Adipocyte (in vitro differentiated cells): ENCODE data around the gene SULT1C2.

ENCODE experiments used
- DNase-seq: peaks from one replicate; pipeline ENCODE4 v3.0.0-alpha.2; 2015; ENCODE audit warnings: low read depth
- H3K27me3 ChIP-seq: replicated peaks from 2 replicates; pipeline ENCODE4 v1.7.0; 2013; ENCODE audit warnings: mild to moderate bottlenecking, low read length, moderate library complexity; ENCODE audit not compliant: control insufficient read depth, insufficient read depth
- H3K36me3 ChIP-seq: 2 replicates; pipeline ENCODE4 v1.7.0; 2013; ENCODE audit warnings: low read length, mild to moderate bottlenecking, moderate library complexity; ENCODE audit not compliant: control insufficient read depth, insufficient read depth, severe bottlenecking
- H3K4me1 ChIP-seq: 2 replicates; pipeline ENCODE4 v1.7.0; 2013; ENCODE audit warnings: mild to moderate bottlenecking, low read length, moderate library complexity; ENCODE audit not compliant: control insufficient read depth, insufficient read depth
- H3K4me3 ChIP-seq: 2 replicates; pipeline ENCODE4 v1.7.0; 2013; ENCODE audit warnings: mild to moderate bottlenecking, low read length, moderate library complexity
- H3K9ac ChIP-seq: 2 replicates; pipeline ENCODE4 v1.7.0; 2013; ENCODE audit warnings: mild to moderate bottlenecking, low read length, moderate library complexity
- H3K9me3 ChIP-seq: 2 replicates; pipeline ENCODE4 v1.7.0; 2013; ENCODE audit warnings: mild to moderate bottlenecking, low read length, moderate library complexity; ENCODE audit not compliant: control insufficient read depth

SULT1C2 gene

DNA sequence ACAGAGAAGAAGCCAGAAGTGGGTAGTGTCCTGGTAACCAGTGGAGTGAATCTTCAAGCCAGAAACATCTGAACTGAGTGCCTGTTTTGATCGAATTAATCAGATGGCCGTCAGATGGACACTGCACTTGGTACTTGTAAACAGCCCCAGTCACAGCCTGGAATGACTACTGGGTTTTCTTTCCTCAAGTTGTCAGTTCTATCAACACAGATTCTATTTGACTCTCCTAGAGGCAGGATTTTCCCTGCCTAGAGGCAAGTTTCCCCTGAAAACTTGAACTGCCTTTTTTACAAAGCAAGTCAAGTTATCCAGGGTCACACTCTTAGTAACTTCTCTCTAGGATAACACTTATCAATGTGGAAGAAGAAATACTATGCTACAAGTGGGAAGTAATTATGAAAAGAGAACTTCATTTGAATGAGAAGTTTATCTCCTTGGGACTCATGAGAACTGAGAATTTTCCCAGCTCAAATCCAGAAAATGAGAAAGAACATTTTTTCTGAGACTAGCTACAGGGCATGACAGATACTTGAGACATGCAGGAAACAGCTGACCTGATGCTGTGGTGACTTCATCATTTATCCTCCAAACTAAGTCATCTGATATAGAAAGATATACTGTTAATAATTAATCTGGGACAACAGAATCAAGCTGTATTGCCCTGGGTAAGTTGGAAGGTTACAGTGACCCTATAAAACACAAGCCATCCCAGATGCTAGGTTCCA is 36.0 kb downstream of the SULT1C2 start:
- DNase-seq = peak; percentile 49
- H3K9ac ChIP-seq = no peak overlapping the region
- H3K9me3 ChIP-seq = no peaks in the 10 kb centered on the region

GRCh38 chr2:108325756-108326155 is 37.1 kb downstream of the SULT1C2 start:
- no peak for DNase-seq
- Histone ChIP-seq H3K9ac (no peak overlapping the region), H3K9me3 (no peaks in the 10 kb centered on the region), H3K4me1 (peaks cover 28% of the 10 kb centered on the region), H3K36me3 (no peaks in the 10 kb centered on the region), H3K4me3 (no peak overlapping the region), H3K27me3 (no peaks in the 10 kb centered on the region)

More for the DNA sequence above, 36.0 kb downstream of the SULT1C2 start:
- H3K36me3 ChIP-seq = no peaks in the 10 kb centered on the region
- peaks cover 23% of the 10 kb centered on the region for H3K4me1 ChIP-seq
- no peak overlapping the region for H3K4me3 ChIP-seq
- no peaks in the 10 kb centered on the region for H3K27me3 ChIP-seq

DNA sequence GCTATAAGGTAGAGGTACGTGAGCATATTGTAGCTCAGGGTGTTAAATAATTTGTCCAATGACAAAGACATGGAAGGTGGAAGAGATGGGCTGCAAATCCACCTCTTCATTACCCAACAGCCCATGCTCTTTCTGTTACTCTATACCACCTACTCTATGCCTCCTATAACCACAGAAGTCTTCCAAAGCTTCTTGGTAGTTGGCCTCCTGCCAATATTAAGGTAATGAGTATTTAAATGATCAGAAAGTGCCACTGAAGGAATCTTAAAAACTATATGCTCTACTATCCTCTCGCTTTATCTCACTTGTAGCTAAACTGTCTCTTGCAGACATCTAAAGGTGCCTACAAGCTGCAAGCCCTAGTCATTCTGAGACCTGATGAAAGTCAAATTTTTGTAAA is 41.1 kb downstream of the SULT1C2 start:
- Histone ChIP-seq H3K4me1 (peaks cover 22% of the 10 kb centered on the region), H3K4me3 (no peak overlapping the region), H3K9me3 (no peaks in the 10 kb centered on the region), H3K9ac (no peak overlapping the region), H3K27me3 (no peaks in the 10 kb centered on the region), H3K36me3 (no peaks in the 10 kb centered on the region)
- DNase-seq = no peak

GRCh38 chr2:108330979-108331378 is 42.3 kb downstream of the SULT1C2 start:
- no peaks in the 10 kb centered on the region for H3K36me3 ChIP-seq
- peaks cover 11% of the 10 kb centered on the region for H3K4me1 ChIP-seq
- H3K27me3 ChIP-seq = no peaks in the 10 kb centered on the region
- H3K9me3 ChIP-seq = no peaks in the 10 kb centered on the region
- H3K4me3 ChIP-seq = no peak overlapping the region
- DNase-seq = peak; percentile 22
- H3K9ac ChIP-seq = no peak overlapping the region

GRCh38 chr2:108345951-108346350 is 57.3 kb downstream of the SULT1C2 start:
- no peak overlapping the region for H3K4me3 ChIP-seq
- H3K4me1 ChIP-seq = no peaks in the 10 kb centered on the region
- no peaks in the 10 kb centered on the region for H3K27me3 ChIP-seq
- no peak overlapping the region for H3K9ac ChIP-seq
- DNase-seq = no peak
- no peaks in the 10 kb centered on the region for H3K36me3 ChIP-seq
- H3K9me3 ChIP-seq = no peaks in the 10 kb centered on the region

GRCh38 chr2:108346827-108347226 is 58.1 kb downstream of the SULT1C2 start:
- H3K36me3 ChIP-seq = no peaks in the 10 kb centered on the region
- no peak for DNase-seq

GRCh38 chr2:108347786-108348185 is 59.1 kb downstream of the SULT1C2 start:
- peaks cover 14% of the 10 kb centered on the region for H3K4me1 ChIP-seq
- H3K9me3 ChIP-seq = no peaks in the 10 kb centered on the region
- no peaks in the 10 kb centered on the region for H3K27me3 ChIP-seq
- DNase-seq = no peak
- H3K9ac ChIP-seq = no peak overlapping the region
- no peaks in the 10 kb centered on the region for H3K36me3 ChIP-seq
- H3K4me3 ChIP-seq = no peak overlapping the region

More at GRCh38 chr2:108346827-108347226, 58.1 kb downstream of the SULT1C2 start:
- Histone ChIP-seq H3K4me1 (peaks cover 7% of the 10 kb centered on the region), H3K4me3 (no peak overlapping the region), H3K27me3 (no peaks in the 10 kb centered on the region), H3K9me3 (no peaks in the 10 kb centered on the region), H3K9ac (no peak overlapping the region)

GRCh38 chr2:108348816-108349570 is 60.3 kb downstream of the SULT1C2 start:
- no peak for DNase-seq

GRCh38 chr2:108349571-108349928 is 60.9 kb downstream of the SULT1C2 start:
- DNase-seq = no peak
- no peak overlapping the region for H3K4me3 ChIP-seq
- H3K9ac ChIP-seq = no peak overlapping the region
- no peaks in the 10 kb centered on the region for H3K27me3 ChIP-seq
- H3K36me3 ChIP-seq = no peaks in the 10 kb centered on the region
- peaks cover 25% of the 10 kb centered on the region for H3K4me1 ChIP-seq
- H3K9me3 ChIP-seq = no peaks in the 10 kb centered on the region

More at GRCh38 chr2:108348816-108349570, 60.3 kb downstream of the SULT1C2 start:
- H3K27me3 ChIP-seq = no peaks in the 10 kb centered on the region
- no peaks in the 10 kb centered on the region for H3K36me3 ChIP-seq
- H3K9me3 ChIP-seq = no peaks in the 10 kb centered on the region
- peaks cover 20% of the 10 kb centered on the region for H3K4me1 ChIP-seq
- H3K4me3 ChIP-seq = no peak overlapping the region
- H3K9ac ChIP-seq = no peak overlapping the region

DNA sequence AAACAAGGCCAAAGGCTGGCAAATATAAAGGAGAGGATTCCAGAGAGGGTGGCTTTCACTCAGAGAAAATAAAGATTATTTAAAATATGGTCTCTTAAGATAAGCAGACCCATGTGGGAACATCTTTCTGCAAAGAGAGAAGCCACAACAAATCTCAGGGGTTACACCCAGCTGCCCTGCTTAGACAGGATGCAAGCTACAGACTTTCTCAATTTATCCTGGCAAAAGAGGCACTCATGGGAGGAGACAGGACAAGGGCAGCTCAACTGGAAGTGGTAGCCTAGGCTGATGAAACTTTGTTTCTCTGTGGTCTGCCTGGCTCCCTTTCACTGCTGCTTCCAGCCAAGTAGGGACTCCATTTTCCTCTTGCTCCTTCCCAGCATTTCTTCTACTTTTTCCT is 63.2 kb downstream of the SULT1C2 start:
- peak overlapping the region; percentile 1 for H3K4me3 ChIP-seq

DNA sequence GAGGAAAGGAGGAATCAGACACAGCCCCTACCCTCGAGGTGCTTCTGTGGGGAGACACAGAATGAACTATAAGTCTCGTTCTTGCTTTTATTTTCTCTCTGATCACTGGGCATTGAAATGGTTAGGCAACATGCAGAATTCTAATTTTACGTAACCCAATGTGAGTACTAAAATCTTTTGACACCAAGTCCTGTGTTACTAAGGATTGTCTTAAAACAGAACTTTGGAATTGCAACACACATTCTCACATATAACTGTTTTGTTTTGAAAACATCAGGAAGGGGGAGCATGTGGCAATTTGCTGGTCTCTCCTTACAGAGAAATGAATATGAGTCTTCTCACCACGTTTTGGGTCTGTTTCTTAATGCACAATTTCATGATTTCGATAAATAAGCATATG is 65.4 kb downstream of the SULT1C2 start:
- Histone ChIP-seq H3K27me3 (no peaks in the 10 kb centered on the region), H3K4me3 (no peak overlapping the region), H3K36me3 (no peaks in the 10 kb centered on the region), H3K9ac (no peak overlapping the region), H3K4me1 (peaks cover 29% of the 10 kb centered on the region), H3K9me3 (no peaks in the 10 kb centered on the region)
- peak; percentile 46 for DNase-seq

More for the DNA sequence above, 63.2 kb downstream of the SULT1C2 start:
- H3K27me3 ChIP-seq = no peaks in the 10 kb centered on the region
- H3K9me3 ChIP-seq = no peaks in the 10 kb centered on the region
- no peaks in the 10 kb centered on the region for H3K36me3 ChIP-seq
- peak; percentile 57 for DNase-seq
- peak overlapping the region; percentile 0 for H3K9ac ChIP-seq
- H3K4me1 ChIP-seq = peaks cover 29% of the 10 kb centered on the region
